GM18951 (cell line): ENCODE measurements around the gene STYX.
A peak's percentile ranks its signal among the peaks of the same experiment; 100 is the strongest.

Source experiments
- POLR2A ChIP-seq: IDR thresholded peaks from 4 replicates; pipeline ENCODE4 v1.6.1; 2011; ENCODE audit warnings: mild to moderate bottlenecking; ENCODE audit not compliant: insufficient read length, insufficient read depth; ENCODE audit errors: extremely low read depth
- in situ Hi-C: fragments of 300-500 bp; cut with MboI; formaldehyde crosslinking; loops from one replicate; pipeline ENCODE4 v1.12.0; 2022; ENCODE audit warnings: low sequenced_read_pairs, mixed read lengths, inconsistent platforms; ENCODE audit not compliant: unreplicated experiment

The STYX gene

GRCh38 chr14:52781629-52782028, 51.7 kb downstream of the STYX start:
- no peak for TF ChIP-seq POLR2A
- in situ Hi-C loops, result no loop called here

- in situ Hi-C loops, result no loop called here
- no peak for TF ChIP-seq POLR2A
These were observed 53.2 kb downstream of the STYX start for GRCh38 chr14:52783206-52783605.

DNA sequence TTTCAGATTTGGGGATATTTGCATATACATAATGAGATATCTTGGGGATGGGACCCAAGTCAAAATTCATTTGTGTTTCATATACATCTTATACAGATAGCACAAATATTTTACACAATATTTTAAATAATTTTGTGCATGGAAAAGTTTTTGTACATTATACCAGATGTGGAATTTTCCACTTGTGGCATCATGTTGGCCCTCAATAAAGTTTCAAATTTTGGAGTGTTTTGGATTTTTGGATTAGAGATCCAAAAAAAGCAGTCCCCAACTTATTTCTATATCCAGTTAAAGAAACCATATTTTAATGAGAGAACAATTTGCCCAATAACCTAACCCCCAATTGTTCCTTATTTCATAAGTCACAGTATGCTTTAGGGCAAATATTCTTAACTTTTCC, 56.9 kb downstream of the STYX start:
- no peak for TF ChIP-seq POLR2A
- in situ Hi-C loops, result no loop called here

DNA sequence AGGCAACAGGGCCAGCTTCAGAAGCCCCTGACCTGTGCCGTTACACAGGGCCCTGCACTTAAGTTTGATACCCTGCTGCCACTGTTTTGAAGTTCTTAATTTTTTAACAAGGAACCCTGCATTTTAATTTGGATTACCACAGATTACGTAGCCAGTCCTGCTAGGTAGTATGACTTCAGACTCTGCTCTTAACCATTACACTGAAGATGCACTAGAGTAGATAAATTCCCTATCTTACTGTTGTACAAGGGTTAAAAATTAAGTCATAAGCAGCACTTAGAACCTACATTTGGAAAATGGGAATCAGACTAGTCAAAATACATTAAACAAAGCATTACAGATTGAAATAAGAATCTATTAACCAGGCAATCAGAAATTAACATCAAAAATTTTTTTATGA, 59.2 kb downstream of the STYX start:
- in situ Hi-C loops, result no loop called here
- no peak for TF ChIP-seq POLR2A

DNA sequence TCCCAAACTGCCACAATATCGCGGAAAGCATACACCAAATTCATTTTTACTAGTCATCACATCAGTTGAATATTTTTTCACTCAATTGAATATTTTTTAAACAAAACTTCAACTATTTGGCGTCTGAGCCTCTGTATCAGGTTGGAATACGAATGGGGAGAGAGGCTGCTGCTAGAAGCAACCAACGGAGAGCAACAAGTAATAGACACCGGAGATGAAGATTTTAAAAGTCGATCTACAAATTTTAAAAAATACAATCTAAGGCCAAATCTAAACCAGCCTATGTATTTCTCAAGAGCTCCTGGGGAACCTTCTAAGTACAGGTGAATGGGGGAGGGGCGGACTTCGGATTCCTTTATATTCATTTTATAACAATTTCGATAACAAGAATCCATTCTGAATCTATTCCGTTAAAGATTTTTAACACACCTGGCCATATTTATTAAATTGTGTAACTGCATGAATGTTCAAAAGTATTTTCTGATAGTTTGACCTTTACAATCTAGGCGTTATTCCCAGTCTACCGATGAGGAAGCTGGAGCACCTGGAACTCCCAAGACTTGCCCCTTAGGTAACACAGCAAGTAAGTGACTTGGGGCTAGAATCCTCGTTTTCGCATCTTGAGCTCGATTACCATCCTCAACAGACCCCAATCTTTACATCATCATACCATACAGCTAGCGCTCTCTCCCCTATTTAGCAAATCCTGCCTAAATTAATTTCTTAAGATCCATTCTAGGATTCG, 60.2 kb downstream of the STYX start:
- in situ Hi-C loops, result no loop called here
- no peak for TF ChIP-seq POLR2A

DNA sequence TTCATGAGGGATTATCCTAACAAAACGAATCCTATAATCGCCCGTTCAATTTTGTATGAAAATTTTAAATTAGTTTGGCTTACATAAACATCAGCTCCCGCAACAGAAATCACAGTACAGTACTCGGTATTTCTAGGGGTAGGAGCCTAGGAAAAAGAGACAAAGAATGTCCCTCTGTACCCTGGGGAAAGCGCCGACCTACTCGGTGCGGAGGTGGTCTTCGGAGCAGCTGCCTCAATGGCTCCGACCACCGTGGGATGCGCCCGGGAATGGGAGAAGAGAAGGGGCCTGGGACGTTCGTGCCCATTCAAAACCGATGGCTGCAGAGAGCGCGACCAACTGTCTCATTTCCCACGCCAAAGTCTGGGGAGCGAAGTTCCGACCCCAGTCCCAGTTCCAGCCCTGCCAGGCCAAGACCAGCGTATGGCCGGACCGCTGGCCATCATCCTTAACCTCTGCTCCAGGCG, 60.8 kb downstream of the STYX start:
- in situ Hi-C loops, result no loop called here
- no peak for TF ChIP-seq POLR2A

DNA sequence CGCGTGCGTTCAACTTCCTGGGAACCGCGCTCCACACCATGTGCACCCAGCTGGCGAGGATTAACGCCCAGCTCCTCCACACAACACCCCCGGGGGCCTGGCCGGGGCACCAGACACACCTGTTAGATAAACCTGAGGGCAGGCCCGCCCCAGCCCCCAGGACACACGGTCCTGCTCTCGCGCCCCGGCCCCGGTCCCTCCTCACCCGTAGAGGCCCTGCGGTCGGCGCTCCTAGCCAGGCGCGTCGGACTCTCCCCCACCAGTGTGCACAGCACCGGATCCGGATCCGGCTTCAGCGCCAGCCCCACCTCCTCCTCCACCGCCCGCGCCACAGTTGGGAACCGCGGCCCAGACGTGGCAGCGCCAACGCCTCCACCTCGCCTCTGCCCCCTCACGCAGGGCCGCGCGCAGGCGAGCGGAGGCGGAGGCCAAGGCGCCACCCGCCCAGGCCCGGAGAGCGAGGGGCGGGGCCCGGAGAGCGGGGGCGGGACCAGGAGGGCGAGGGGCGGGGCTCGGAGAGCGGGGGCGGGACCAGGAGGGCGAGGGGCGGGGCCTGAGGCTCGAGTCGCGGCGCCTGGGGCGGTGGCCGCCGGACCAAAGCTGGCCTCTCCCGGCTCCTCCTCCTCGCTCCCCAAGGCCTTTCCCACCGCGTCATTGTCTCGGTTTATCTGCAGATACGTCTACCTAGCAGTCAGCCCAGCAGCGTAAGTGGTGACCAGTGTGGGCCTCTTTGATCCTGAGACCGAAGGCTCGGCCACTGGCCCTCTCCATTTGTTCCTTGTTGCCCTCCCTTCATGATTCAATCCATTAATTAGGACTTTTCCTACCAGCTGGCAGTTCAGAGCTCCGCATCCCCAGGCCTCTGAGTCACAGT, 61.5 kb downstream of the STYX start, which contains the start of gene GNPNAT1:
GNPNAT1 (minus strand) TSS at position 385 of the 874 bp plus-strand sequence. CDS start 6,957 bp downstream, outside the sequence.
- in situ Hi-C loops, result no loop called here
- TF ChIP-seq POLR2A, result peak; percentile 86

- in situ Hi-C loops, result no loop called here
- no peak for TF ChIP-seq POLR2A
These were observed 62.1 kb downstream of the STYX start for GRCh38 chr14:52792097-52792415.

GRCh38 chr14:52793061-52793460, 63.1 kb downstream of the STYX start:
- no peak for TF ChIP-seq POLR2A
- in situ Hi-C loops, result no loop called here

- TF ChIP-seq POLR2A, result no peak
- in situ Hi-C loops, result no loop called here
These were observed 67.7 kb downstream of the STYX start for GRCh38 chr14:52797653-52798052.

GRCh38 chr14:52798826-52799225, 68.9 kb downstream of the STYX start:
- in situ Hi-C loops, result no loop called here

GRCh38 chr14:52801014-52801712, 71.2 kb downstream of the STYX start:
- no peak for TF ChIP-seq POLR2A
- in situ Hi-C loops, result no loop called here

More at GRCh38 chr14:52798826-52799225, 68.9 kb downstream of the STYX start:
- TF ChIP-seq POLR2A, result no peak

DNA sequence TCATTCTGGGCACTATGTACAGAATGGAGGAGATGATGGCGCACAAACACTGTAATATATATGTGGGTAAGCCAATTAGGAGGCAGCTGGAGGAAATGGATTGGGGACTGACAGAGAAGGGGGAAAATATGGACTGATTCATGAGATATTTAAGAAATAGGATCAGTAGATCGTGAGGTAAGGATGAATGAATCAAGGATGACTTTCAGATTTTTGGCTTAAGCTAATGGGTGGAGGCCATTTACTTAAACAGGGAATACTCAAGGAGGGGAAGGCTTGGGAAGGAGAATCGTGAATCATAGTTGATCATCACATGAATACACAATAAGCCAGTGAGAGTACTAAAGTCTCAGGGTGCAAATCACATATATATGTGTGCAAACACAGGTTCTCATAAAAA, 72.6 kb downstream of the STYX start:
- no peak for TF ChIP-seq POLR2A
- in situ Hi-C loops, result no loop called here
